Stimulated activated CD8-positive, alpha-beta memory T cell treated with anti-CD3 and anti-CD28 coated beads, Interleukin-4, amount 100 ng/mL, for 1 hour (primary cell): ENCODE measurements around the gene ELK1.
"Not testable (repeated sequence)": the region's sequence is repeated elsewhere in the genome, so short reads cannot be mapped to it uniquely, and the experiment has no call there.

Experiments
- DNase-seq, 2 donors: peaks; one replicate each; pipeline ENCODE4 v3.0.0-alpha.2; 2020; ENCODE audit warnings: low read depth in 2 of 2, low spot score in 1 of 2

ELK1 gene

DNA sequence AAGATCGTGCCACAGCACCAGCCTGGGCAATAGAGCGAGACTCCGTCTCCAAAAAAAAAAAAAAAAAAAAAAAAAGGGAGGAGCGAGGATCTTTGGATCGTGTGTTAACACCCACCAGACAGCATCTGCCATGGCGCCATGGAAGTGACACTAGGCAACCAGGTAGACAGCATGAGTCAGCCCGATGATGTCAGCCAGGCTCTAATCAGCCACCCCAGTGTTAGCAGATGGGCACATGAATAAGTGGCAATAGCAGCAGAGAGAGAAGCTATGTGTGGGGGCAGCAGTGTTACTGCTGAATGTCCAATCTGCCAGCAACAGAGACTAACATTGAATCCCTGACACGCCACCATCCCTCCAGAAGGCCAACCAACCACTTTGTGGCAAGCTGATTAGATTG is 37.3 kb downstream of the ELK1 start:
- no peak for DNase-seq

DNA sequence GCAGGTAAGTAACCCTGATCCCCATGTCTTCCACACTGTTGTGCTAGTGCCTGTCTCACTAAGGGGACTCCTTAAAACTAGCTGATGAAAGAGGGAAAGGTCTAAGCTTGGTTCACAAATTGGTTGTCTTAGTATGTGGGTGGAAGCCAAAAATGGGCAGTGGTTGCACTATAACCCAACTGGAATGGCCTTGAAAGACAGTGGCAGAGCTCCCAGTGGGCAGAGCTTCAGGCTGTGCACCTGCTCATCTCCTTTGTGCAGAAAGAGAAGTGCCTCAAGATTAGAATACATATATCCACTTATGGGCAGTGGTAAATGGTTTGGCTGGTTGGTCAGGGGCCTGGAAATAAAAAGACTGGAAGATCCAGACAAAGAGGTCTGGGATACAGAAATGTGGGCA is 37.9 kb downstream of the ELK1 start:
- no peak for DNase-seq

DNA sequence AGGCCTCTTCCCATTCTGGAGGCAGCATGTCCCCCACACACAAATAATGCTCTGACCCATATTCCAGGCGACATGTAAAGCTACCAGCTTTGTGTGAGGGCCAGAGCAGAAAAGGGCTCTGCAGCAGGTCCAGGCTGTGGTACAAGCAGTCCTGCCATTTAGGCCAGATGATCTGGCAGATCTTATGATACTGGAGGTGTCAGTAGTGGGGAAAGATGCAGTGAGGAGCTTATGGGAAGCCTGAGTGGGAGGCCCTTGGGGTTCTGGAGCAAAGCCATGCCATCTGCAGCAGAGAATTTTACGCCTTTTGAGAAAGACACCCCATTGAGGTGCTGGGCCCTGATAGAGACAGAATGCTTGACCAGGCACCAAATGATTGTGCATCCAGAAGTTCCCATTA is 38.4 kb downstream of the ELK1 start:
- DNase-seq = no peak

DNA sequence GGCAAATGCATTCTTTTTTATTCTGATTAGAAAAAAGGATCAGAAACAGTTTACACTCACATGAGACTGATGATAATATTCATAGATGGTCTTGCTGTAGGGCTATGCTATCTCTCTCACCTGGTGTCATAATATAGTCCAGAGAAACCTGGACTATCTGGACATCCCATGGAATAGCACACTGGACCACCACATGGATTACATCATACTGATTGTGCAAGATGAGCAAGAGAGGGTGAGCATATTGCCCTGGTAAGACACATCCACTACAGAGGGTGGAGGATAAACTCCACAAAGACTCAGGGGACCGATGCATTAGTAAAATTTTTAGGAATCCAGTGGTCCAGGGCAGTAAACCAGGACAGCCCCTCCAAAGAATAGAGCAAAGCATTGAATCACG is 38.9 kb downstream of the ELK1 start:
- DNase-seq = no peak

DNA sequence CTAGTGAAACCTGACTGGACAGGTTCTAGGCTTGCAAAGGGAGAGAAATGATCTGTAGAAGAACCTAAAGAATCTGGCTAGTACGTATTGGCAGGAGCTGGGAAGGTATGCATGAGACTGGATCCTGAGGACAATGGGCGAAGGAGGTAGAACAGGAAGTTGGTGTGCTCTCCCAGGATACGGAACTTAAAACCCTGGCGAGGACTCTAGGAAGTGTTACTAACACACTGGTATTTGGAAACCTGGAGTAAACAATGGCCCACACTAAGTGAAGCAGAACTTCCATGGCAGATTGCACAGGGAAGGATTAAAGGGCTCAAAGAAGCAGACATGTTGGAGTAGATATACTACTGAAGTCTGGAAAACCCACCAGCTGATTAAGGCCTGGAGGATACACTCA is 39.9 kb downstream of the ELK1 start:
- DNase-seq = no peak

DNA sequence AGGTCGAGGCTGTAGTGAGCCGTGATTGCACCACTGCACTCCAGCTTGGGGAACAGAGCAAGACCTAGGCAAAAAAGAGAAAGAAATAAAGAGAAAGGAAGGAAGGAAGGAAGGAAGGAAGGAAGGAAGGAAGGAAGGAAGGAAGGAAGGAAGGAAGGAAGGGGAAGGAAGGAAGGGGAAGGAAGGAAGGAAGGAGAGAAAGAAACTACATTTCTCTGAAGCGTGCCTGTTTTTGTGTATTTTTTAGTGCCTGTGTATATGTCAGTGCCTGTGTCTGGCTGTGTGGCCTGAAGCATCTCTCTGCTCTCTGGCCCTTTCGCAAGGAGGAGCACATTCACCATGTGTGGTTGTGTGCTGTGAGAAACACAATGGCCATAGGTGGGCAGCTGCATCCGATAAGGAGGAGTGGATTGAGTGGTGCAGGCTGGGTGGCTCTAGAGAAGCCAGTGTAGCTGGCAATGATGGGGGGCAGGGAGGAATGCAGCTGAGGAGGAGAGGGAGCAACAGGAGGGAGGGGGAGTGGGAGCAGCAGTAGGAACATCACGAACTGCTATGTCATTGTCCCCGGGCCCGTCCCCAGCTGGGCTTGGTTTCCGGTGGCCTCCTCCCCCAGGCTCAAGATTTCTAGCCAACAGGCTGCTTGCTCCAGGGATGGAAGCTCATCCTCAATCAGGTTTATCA is 42.1 kb downstream of the ELK1 start:
- DNase-seq = no peak

DNA sequence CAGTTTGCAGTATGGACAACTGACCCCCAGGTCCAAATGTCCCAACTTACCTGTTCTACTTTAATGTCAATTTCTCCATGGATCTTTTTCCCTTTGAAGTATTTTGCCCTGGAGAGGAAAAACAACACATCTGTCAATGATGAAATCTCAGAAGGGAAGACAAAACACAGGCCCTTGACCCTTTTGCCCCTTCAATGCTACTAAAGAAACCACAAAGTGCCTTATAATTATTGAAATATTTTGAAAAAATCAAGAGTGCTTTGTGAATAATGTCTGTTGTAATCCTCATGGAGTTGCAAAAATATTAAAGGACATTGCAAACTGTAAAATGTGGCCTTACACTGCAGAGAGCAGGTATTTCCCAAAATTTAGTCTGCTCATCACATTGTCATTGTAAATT is 43.3 kb downstream of the ELK1 start:
- no peak for DNase-seq

DNA sequence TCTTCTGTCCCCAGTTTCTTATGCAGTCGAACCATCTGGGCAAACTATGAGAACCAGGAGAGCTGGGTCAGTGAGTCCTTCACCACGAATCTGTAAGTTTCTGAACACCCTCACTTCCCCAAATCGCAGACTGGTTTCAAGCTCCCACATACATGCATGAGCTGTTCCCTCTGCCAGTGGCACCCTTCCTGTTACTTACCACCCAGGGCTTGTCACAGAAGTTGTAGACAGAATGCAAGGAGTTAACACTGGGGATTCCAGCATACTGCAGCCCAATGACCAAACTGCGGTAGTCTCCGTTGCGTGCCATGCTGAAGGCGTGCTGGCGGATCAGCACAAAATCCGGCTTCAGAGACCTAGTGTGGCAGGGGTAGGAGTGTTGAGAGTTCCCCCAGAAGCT is 45.3 kb downstream of the ELK1 start:
- no peak for DNase-seq

DNA sequence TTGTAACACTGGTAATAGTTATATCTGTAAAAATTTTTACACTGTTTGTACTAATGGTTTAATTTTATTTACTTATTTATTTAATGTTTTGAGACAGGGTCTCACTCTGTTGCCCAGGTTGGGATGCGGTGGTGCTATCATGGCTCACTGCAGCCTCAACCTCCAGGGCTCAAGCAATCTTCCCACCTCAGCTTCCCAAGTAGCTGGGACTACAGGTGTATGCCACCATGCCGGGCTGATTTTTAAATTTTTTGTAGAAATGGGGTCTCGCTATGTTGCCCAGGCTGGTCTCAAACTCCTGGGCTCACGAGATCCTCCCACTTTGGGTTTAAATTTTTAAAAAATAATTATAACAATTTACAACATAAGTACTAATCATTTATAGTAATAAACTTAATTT is 47.2 kb downstream of the ELK1 start:
- not testable (repeated sequence) for DNase-seq

DNA sequence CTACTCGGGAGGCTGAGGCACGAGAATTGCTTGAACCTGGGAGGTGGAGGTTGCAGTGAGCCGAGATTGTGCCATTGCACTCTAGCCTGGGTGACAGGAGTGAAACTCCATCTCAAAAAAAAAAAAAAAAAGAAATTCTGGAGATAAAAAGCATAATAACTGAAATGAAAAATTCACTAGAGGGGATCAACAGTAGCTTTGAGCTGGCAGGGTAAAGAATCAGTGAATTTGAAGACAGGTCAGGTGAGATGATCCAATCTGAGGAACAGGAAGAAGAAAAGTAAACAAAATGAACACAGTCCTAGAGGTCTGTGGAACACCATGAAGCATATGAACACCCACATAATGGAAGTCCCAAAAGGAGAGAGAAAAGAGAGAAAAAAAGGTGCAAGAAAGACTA is 53.1 kb downstream of the ELK1 start:
- no peak for DNase-seq

DNA sequence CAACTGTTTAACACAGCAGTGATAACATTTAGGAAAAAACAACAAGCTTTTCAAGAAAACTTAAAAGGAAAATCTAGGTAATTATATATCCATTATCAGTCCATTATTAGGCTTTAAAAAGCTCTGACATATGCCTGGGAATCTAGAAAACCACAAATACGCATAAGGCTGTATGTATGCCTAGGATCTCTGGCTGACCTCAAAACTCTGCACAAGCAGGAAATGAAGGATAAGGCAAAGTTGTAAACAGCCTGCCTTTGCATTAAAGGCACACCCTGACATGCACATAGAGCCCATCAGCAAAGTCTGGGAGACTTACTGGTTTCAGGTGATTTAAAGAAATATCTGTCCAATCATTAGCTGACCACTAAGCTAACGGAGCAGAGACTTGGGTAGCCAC is 54.1 kb downstream of the ELK1 start:
- DNase-seq = no peak

DNA sequence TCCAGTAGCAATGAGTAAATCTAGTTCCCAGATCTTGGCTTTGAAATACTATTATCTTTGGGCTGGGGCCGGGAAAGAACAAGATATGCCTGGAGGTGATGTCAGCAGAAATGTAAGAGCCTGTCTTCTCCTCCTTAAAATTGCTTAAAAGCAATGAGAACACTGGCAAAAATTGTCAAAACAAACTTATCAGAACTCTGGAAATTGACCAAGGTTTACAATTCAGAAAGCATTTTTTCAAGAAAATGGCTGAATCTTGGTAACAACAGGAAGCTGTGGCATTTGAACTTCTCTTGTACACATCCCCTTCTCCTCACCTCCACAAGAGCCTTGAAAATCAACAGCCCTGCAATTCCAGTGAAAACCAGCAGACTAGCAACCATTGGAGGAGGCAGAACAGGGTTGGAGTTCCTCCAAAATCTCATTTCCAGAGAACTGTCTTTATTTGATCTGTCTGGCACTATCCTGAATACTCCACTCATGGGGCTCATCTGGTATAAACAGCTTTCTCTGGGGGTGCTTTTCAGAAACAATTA is 54.6 kb downstream of the ELK1 start:
- no peak for DNase-seq

DNA sequence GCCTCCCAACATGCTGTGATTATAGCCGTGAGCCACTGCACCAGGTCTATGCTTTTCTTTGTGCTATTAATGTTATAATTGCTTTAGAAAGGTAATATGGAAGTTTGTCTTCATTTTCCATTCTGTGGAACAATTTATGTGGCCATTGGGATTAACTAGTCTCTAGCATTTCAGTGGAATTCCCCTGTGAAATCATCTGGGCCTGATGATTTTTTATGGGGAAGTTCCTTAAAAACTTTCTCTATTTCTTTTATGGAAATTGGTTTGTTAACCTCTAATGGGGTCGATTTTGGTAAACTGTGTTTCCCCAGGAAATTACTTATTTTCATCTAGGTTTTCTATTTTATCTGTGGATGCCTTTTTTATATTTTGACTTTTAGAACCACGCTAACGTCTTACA is 56.8 kb downstream of the ELK1 start:
- no peak for DNase-seq

DNA sequence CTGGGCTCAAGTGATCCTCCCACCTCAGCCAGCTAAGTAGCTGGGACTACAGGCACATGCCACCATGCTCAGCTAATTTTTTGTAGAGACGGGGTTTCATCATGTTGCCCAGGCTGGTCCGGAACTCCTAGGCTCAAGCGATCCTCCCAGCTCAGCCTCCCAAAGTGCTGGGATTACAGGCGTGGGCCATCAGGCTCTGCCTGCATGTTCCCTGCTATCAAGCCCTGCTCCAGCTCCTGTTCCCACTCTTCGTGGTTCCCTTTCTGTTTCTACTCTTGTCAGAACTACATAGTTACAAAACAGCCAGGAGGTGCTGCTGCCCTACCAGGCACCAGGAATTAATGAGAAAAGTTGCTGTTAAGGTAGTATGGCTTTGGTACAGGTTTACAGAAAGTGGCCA is 59.4 kb downstream of the ELK1 start:
- DNase-seq = no peak

DNA sequence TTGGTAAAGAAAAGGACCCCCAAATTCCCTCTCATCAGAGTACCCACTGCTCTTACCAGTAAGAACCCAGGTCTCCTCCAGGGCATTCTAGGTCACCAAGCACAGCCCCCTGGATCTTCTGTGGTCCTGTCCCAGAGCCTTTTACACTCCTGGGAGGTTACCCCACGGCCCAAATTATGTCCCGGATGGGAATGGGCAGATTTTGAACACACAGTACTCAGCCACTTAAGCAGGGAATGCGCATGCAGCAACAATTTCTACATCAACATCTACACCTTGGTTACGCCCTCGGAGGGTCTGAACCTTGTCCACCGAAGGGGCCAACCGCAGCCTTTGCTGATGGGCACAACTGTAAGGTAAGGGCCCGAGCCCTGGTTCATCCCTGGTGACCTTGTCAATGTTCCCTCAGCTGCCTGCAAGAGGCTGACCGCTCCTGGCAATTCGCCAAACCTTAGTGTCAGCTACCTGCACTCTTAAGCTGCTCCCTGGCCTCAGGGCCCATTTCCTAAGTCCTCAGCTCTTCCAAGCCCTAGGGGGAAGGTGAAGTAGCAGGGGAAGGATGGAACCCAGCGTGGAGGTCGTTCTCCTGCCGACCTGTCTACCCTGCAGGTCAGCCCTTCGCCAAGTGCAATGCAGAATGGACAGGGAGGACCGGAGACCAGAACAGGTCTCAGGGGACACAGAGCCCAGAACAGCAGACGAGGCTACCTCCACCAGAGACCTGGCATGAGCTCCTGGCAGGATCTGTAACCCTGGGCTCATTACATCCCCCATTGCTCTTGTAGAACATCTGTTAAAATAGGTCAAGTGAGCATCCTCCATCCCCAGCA is 62.2 kb downstream of the ELK1 start:
- DNase-seq = no peak

DNA sequence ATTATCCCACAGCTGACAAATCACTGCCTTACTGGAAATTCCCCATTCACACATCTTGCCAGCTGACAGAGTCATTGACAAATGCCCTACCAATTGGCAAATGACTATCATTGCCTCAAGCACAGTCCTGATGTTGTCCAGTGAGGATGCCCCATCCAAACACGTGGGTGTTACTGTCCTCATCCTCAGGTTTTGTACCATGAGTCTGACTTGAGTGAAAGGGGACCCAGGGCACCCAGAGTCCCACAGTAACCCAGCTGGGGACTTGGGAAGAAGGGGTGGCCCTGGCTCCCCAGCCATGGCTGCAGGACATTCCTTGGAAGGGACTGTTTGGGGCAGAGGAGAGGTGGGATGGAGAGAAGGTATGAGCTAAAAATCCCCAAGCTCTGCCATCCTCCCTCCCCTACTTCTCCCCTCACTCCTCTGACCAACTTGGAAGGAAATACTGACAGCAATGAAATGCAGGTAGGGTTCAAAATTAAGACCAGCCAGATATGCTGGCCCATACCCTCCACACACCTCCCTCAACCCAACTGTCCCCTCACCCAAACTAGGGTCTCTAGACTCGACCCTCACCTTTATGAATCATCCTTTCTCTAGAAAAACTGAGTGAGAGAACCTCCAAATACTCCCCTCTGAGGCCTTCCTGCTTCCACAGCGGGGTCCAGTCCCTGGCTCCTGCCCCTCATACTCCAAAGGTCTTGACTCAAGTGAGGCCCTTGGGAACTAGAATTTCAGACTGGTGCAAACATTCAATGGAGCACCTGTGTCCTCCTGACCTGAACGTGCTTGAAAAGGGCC is 63.1 kb downstream of the ELK1 start:
- no peak for DNase-seq

DNA sequence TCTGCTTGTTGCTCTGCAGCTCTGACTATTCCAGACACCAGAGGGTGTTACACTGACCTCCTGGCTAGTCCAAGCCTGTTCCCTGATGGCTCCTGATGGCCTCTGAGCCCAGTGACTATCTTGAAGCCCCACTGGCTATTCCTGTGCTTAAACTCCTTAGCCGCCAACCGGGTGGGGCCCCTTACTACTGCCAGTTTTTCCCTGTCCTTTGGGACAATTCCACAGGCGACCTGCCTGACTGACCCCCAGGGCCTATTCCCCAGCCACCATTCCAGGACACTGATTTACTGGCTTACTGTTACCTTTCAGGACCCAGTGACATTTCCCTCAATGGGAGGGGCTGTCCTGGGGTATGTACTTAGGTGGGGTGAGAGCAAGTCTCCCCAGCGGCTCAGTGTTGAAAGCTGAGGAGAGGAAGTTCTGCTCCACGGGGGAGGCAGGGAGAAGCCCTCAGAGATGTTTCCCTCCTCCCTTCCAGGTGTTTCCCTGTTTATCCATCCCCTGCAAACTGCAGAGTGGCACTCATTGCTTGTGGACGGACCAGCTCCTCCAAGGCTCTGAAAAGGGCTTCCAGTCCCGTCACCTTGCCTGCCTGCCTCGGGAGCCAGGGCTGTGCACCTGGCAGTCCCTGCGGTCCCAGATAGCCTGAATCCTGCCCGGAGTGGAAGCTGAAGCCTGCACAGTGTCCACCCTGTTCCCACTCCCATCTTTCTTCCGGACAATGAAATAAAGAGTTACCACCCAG is 64.1 kb downstream of the ELK1 start:
- no peak for DNase-seq
